IMR-90 (cell line): ENCODE measurements around the gene DOCK2. TPM values are rescaled to one million over a fixed set of nuclear protein-coding genes. Genes with fewer than 3 reads are reported as not detected.
"Not testable (repeated sequence)": the region's sequence is repeated elsewhere in the genome, so short reads cannot be mapped to it uniquely, and the experiment has no call there.

Source experiments
- ATAC-seq: fragments of 200-7000 bp; cut with Tn5 transposase; 2 replicates; pipeline ENCODE4 v1.9.1; 2020; ENCODE audit warnings: low read depth, mild to moderate bottlenecking, moderate library complexity
- BruUV-seq: library from RNA; stranded (reverse); fragments of 400-500 nt; replicated peaks from 2 replicates; lab custom pipeline; 2021; lab: Mats Ljungman, UMichigan
- CTCF ChIA-PET: fragments of 300-600 bp; formaldehyde crosslinking; extraction: SDS; loops from one replicate; lab custom pipeline; 2021; ENCODE audit warnings: antibody characterized with exemption; lab: Yijun Ruan, JAX
- POLR2A ChIA-PET: fragments of 300-600 bp; sonication (Branson Sonifier 250); formaldehyde crosslinking; loops from one replicate; lab custom pipeline; 2022; ENCODE audit warnings: antibody characterized with exemption; ENCODE audit not compliant: unreplicated experiment; lab: Charles Lee
- DNase-seq: peaks from one replicate; pipeline ENCODE4 v3.0.0; 2013
- H2AFZ ChIP-seq: replicated peaks from 2 replicates; pipeline ENCODE3; 2013; ENCODE audit warnings: low read length, mild to moderate bottlenecking; ENCODE audit not compliant: poor library complexity
- H2AK5ac ChIP-seq: 2 replicates; pipeline ENCODE4 v1.6.1; 2013; ENCODE audit warnings: low read depth, low read length, inconsistent platforms
- H2AK9ac ChIP-seq: replicated peaks from 2 replicates; pipeline ENCODE3; 2013; ENCODE audit warnings: mild to moderate bottlenecking, low read depth, low read length, moderate library complexity; ENCODE audit not compliant: poor library complexity
- H2BK120ac ChIP-seq: 2 replicates; pipeline ENCODE4 v1.6.1; 2013; ENCODE audit warnings: low read depth, low read length, inconsistent platforms
- H2BK15ac ChIP-seq: 3 replicates; pipeline ENCODE4 v1.6.1; 2013; ENCODE audit warnings: low read depth, low read length, inconsistent platforms
- H2BK20ac ChIP-seq: 2 replicates; pipeline ENCODE4 v1.6.1; 2013; ENCODE audit warnings: low read depth, mild to moderate bottlenecking, inconsistent platforms, low read length, moderate library complexity
- H2BK5ac ChIP-seq: 2 replicates; pipeline ENCODE4 v1.6.1; 2013; ENCODE audit warnings: mild to moderate bottlenecking, low read depth, low read length, inconsistent platforms; ENCODE audit not compliant: poor library complexity, severe bottlenecking
- H3K14ac ChIP-seq: replicated peaks from 2 replicates; pipeline ENCODE4 v1.6.1; 2013; ENCODE audit warnings: low read depth, low read length, inconsistent platforms
- H3K18ac ChIP-seq: 2 replicates; pipeline ENCODE4 v1.6.1; 2013; ENCODE audit warnings: low read depth, low read length, control low read depth
- H3K23ac ChIP-seq: 2 replicates; pipeline ENCODE4 v1.6.1; 2013; ENCODE audit warnings: low read depth, low read length, inconsistent platforms
- H3K27ac ChIP-seq: 2 replicates; pipeline ENCODE4 v1.5.1; 2013; ENCODE audit warnings: mild to moderate bottlenecking, control low read depth, low read length; ENCODE audit not compliant: insufficient read depth
- H3K27me3 ChIP-seq: 2 replicates; pipeline ENCODE4 v1.6.1; 2013; ENCODE audit warnings: low read length; ENCODE audit not compliant: control insufficient read depth, insufficient read depth
- H3K36me3 ChIP-seq: 2 replicates; pipeline ENCODE4 v1.6.1; 2013; ENCODE audit warnings: low read length, mixed read lengths; ENCODE audit not compliant: control insufficient read depth, insufficient read depth
- H3K4ac ChIP-seq: 2 replicates; pipeline ENCODE4 v1.6.1; 2013; ENCODE audit warnings: low read depth, low read length, inconsistent platforms
- H3K4me1 ChIP-seq: 2 replicates; pipeline ENCODE4 v1.6.1; 2013; ENCODE audit warnings: low read length, mixed read lengths; ENCODE audit not compliant: control insufficient read depth, insufficient read depth
- H3K4me2 ChIP-seq: 2 replicates; pipeline ENCODE4 v1.6.1; 2013; ENCODE audit warnings: low read depth, mild to moderate bottlenecking, control low read depth, low read length, moderate library complexity
- H3K4me3 ChIP-seq: 2 replicates; pipeline ENCODE4 v1.5.1; 2013; ENCODE audit warnings: low read depth, mild to moderate bottlenecking, control low read depth, low read length, moderate library complexity; ENCODE audit not compliant: insufficient read depth
- H3K56ac ChIP-seq: 2 replicates; pipeline ENCODE4 v1.6.1; 2013; ENCODE audit warnings: low read length, inconsistent platforms; ENCODE audit not compliant: insufficient read depth; ENCODE audit errors: extremely low read depth
- H3K79me1 ChIP-seq, 2 experiments: 2 replicates each; pipeline ENCODE4 v1.6.1; 2013; ENCODE audit warnings: low read length in 2 of 2, inconsistent platforms in 1 of 2, low read depth in 1 of 2
- H3K9ac ChIP-seq: 2 replicates; pipeline ENCODE4 v1.6.1; 2013; ENCODE audit warnings: low read depth, low read length, control low read depth
- H3K9me1 ChIP-seq: 2 replicates; pipeline ENCODE4 v1.6.1; 2013; ENCODE audit warnings: low read length, inconsistent platforms; ENCODE audit not compliant: insufficient read depth
- H3K9me3 ChIP-seq: 2 replicates; pipeline ENCODE4 v1.6.1; 2013; ENCODE audit warnings: low read length; ENCODE audit not compliant: control insufficient read depth, insufficient read depth
- H4K20me1 ChIP-seq: 2 replicates; pipeline ENCODE4 v1.6.1; 2013; ENCODE audit warnings: low read length, inconsistent platforms; ENCODE audit not compliant: insufficient read depth
- H4K5ac ChIP-seq: 2 replicates; pipeline ENCODE4 v1.6.1; 2013; ENCODE audit warnings: mild to moderate bottlenecking, low read depth, low read length, control low read depth
- H4K8ac ChIP-seq, 2 experiments: 2 replicates each; pipeline ENCODE4 v1.6.1; 2013; ENCODE audit warnings: low read depth in 2 of 2, low read length in 2 of 2, control low read depth in 1 of 2, inconsistent platforms in 1 of 2
- H4K91ac ChIP-seq: 2 replicates; pipeline ENCODE4 v1.6.1; 2013; ENCODE audit warnings: low read depth, low read length, inconsistent platforms; ENCODE audit not compliant: insufficient read depth
- CHD1 ChIP-seq: IDR thresholded peaks from 2 replicates; pipeline ENCODE4 v1.6.1; 2012; ENCODE audit warnings: low read depth, low read length, improper control_type of control experiment
- FOS ChIP-seq: fragments of 150-350 bp; IDR thresholded peaks from 2 replicates; pipeline ENCODE4 v1.6.1; 2016; ENCODE audit warnings: low read depth, low read length
- MAZ ChIP-seq: IDR thresholded peaks from 2 replicates; pipeline ENCODE4 v1.6.1; 2012; ENCODE audit warnings: low read depth, mild to moderate bottlenecking, low read length, improper control_type of control experiment, moderate library complexity, borderline replicate concordance
- RAD21 ChIP-seq: IDR thresholded peaks from 2 replicates; pipeline ENCODE4 v1.6.1; 2012; ENCODE audit warnings: low read length, improper control_type of control experiment
- WGBS, 2 experiments: methylation state at CpG; one replicate each; pipeline versions ENCODE4 v1.1.5 to v1.1.7; 2013; ENCODE audit warnings: missing lambda C conversion rate in 2 of 2; ENCODE audit not compliant: insufficient read length in 1 of 2; ENCODE audit errors: extremely low coverage in 2 of 2; 5-methylcytosine and 5-hydroxymethylcytosine counted together
- dilution Hi-C: fragments of 300-500 bp; cut with HindIII; formaldehyde crosslinking; loops from one replicate; pipeline ENCODE4 v1.14.3; 2018; ENCODE audit warnings: low sequenced_read_pairs; ENCODE audit not compliant: unreplicated experiment
- in situ Hi-C: fragments of 300-500 bp; cut with MboI; formaldehyde crosslinking; loops from 3 replicates; pipeline ENCODE4 v1.14.3; 2019; ENCODE audit warnings: low sequenced_read_pairs, inconsistent platforms, mixed read lengths
- intact Hi-C: fragments of 100-400 bp; cut with micrococcal nuclease; formaldehyde crosslinking; loops from 2 replicates; pipeline ENCODE4 v1.10.0; 2022
- polyA plus RNA-seq, 3 experiments: library from polyadenylated mRNA; depleted of rRNA; stranded (reverse); fragments of >200 nt; gene quantifications; 2 replicates each; pipeline ENCODE4 v1.2.3, GENCODE V29; 2012; ENCODE audit warnings: low replicate concordance in 1 of 3
- total RNA-seq: library from RNA; depleted of rRNA; stranded (reverse); fragments of >200 nt; gene quantifications from 2 replicates; pipeline ENCODE4 v1.2.3, GENCODE V29; 2012
- TF ChIP-seq, protein P1 (sequence below): fragments of 150-350 bp; IDR thresholded peaks from 2 replicates; pipeline ENCODE4 v1.6.1; 2016; ENCODE audit warnings: low read depth, mild to moderate bottlenecking, low read length, moderate library complexity, borderline replicate concordance

Gene DOCK2
- total and polyA plus RNA-seq, 2 of the 4 experiments (the other 2 are of a cell fraction): 0.72 to 3.0 TPM

DNA sequence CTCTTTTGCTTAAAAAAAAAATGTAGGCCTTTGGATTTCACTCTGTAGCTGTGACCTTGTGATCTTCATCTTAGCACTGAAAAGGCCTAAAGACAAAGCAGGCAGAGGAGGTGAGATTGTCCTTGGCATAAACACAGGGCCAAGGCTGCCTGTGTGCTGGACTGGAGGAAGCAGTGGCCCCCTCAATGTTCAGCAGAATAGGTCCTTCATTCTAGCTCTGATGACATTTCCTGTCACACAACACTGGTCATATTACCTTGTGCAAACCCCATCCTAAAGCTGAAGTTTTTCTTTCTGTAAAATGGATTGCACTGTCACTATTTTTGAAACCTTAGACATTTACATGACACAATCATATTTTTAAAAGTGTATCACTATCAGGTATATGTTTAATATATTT lies 195.8 kb downstream of the DOCK2 start:
- H3K9me1 ChIP-seq: peaks cover 3% of the 10 kb centered on the region
- no peak for DNase-seq
- TF ChIP-seq FOS (no peak), RAD21 (no peak), MAZ (no peak), CHD1 (no peak)
- TF ChIP-seq, protein P1, sequence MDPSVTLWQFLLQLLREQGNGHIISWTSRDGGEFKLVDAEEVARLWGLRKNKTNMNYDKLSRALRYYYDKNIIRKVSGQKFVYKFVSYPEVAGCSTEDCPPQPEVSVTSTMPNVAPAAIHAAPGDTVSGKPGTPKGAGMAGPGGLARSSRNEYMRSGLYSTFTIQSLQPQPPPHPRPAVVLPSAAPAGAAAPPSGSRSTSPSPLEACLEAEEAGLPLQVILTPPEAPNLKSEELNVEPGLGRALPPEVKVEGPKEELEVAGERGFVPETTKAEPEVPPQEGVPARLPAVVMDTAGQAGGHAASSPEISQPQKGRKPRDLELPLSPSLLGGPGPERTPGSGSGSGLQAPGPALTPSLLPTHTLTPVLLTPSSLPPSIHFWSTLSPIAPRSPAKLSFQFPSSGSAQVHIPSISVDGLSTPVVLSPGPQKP: no peak
- no peak for ATAC-seq
- no peaks in the 10 kb centered on the region for H3K79me1 ChIP-seq
- H2BK15ac ChIP-seq: no peak overlapping the region
- H2AK9ac ChIP-seq: no peak overlapping the region
- intact Hi-C loops: no loop called here
- H2AK5ac ChIP-seq: no peak overlapping the region
- no peak overlapping the region for H3K23ac ChIP-seq
- no peaks in the 10 kb centered on the region; the same call in 1 of the 2 replicates for H3K4me1 ChIP-seq
- CTCF ChIA-PET: no interaction called here
- no peaks in the 10 kb centered on the region for H4K20me1 ChIP-seq
- H3K9ac ChIP-seq: no peak overlapping the region
- H3K4ac ChIP-seq: no peak overlapping the region
- H4K91ac ChIP-seq: no peak overlapping the region
- H3K4me2 ChIP-seq: no peak overlapping the region
- H4K5ac ChIP-seq: no peak overlapping the region
- POLR2A ChIA-PET: no interaction called here
- H4K8ac ChIP-seq: 0 out of 4 replicates have a peak overlapping the region, but pooled peaks of 1 of the 2 experiments have one; percentile 33
- no TSS peak for BruUV-seq
- H3K27ac ChIP-seq: no peak overlapping the region
- no peak overlapping the region for H3K18ac ChIP-seq
- no peak overlapping the region for H2BK120ac ChIP-seq
- dilution Hi-C loops: no loop called here
- no peak overlapping the region for H2BK20ac ChIP-seq
- no peaks in the 10 kb centered on the region for H3K36me3 ChIP-seq
- no peak overlapping the region for H3K56ac ChIP-seq
- no peak overlapping the region for H2BK5ac ChIP-seq
- no peak overlapping the region for H2AFZ ChIP-seq
- no peak overlapping the region for H3K4me3 ChIP-seq
- no peaks in the 10 kb centered on the region for H3K27me3 ChIP-seq
- in situ Hi-C loops: no loop called here
- no peak overlapping the region for H3K14ac ChIP-seq
- no peaks in the 10 kb centered on the region for H3K9me3 ChIP-seq

DNA sequence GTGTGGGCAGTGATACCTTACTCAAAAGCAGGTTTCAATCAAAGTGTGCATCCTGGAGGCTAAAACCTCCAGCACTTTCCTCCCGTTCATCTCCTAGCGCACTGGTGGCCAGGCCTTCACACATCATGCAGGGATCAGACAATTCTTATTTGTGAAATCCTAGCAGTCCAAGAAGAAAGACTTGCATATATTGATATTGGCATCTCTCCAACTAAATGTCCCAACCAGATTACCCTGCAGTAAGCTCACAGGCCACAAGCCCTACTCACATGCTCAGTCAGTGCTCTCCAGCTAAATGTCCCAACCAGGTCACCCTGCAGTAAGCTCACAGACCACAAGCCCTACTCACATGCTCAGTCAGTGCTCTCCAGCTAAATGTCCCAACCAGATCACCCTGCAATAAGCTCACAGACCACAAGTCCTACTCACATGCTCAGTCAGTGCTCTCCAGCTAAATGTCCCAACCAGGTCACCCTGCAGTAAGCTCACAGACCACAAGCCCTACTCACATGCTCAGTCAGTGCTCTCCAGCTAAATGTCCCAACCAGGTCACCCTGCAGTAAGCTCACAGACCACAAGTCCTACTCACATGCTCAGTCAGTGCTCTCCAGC lies 196.7 kb downstream of the DOCK2 start:
- intact Hi-C loops, ATAC-seq, BruUV-seq: not testable (repeated sequence)

More for the DNA sequence above, 196.7 kb downstream of the DOCK2 start:
- H2BK120ac ChIP-seq, H3K14ac ChIP-seq, H3K9me1 ChIP-seq, H3K9ac ChIP-seq, H4K5ac ChIP-seq, dilution Hi-C loops, H2AK9ac ChIP-seq, H3K4me1 ChIP-seq, H3K56ac ChIP-seq, H3K27ac ChIP-seq, H2AFZ ChIP-seq, H4K8ac ChIP-seq, H3K36me3 ChIP-seq, H3K9me3 ChIP-seq, H3K27me3 ChIP-seq, H3K4me2 ChIP-seq, H3K23ac ChIP-seq, H2BK15ac ChIP-seq, H3K18ac ChIP-seq, H3K4ac ChIP-seq, H3K4me3 ChIP-seq, H2BK20ac ChIP-seq, H4K91ac ChIP-seq, H3K79me1 ChIP-seq, H4K20me1 ChIP-seq, H2BK5ac ChIP-seq, H2AK5ac ChIP-seq, in situ Hi-C loops, POLR2A ChIA-PET: not testable (repeated sequence)
- peak; percentile 62 for DNase-seq
- WGBS, 2 experiments: no CpG with 5 or more reads among the region's 2 CpGs
- CTCF ChIA-PET: interaction anchor here (0.7 to 1.6 kb wide), 2 partner anchors 28 to 131 kb away, joined by 3 read pairs; no protein-coding TSS in a partner anchor
